Measurements from ENCODE around the gene MEF2C. TPM values are rescaled to one million over a fixed set of nuclear protein-coding genes. Genes with fewer than 3 reads are reported as not detected.

Gene MEF2C
- total RNA-seq, 1 experiment from 2014 or later, result 13.0 TPM

- Histone ChIP-seq H2AFZ (ENCODE audit: low read depth, low read length, poor library complexity, severe bottlenecking) (no peak overlapping the region), H4K20me1 (ENCODE audit: insufficient read depth) (no peaks in the 10 kb centered on the region), H3K9me2 (ENCODE audit: insufficient read depth) (no peaks in the 10 kb centered on the region), H3K9ac (ENCODE audit: low read length) (no peak overlapping the region), H3K9me3 (ENCODE audit: control insufficient read depth in 1 of 2, insufficient read depth in 1 of 2, low read depth in 1 of 2, low read length in 2 of 2) (no peaks in the 10 kb centered on the region), H3K4me1 (ENCODE audit: control insufficient read depth in 1 of 2, insufficient read depth in 2 of 2, low read length in 2 of 2) (no peaks in the 10 kb centered on the region), H3K4me2 (ENCODE audit: low read length) (no peak overlapping the region), H3K36me3 (ENCODE audit: control insufficient read depth in 1 of 2, insufficient read depth in 2 of 2, low read length in 2 of 2) (no peaks in the 10 kb centered on the region), H3K79me2 (ENCODE audit: insufficient read depth, low read length) (no peaks in the 10 kb centered on the region), H3K4me3 (replicated peaks in 1 of 2; ENCODE audit: low read depth in 1 of 2, low read length in 2 of 2) (no peak overlapping the region), H3K27ac (ENCODE audit: low read depth, low read length) (no peak overlapping the region), H3K27me3 (ENCODE audit: insufficient read depth, low read length) (no peaks in the 10 kb centered on the region)
- DNase-seq (ENCODE audit: low read depth, low spot score) (no peak), ATAC-seq (no peak)
- CTCF ChIA-PET, result no interaction called here
- POLR2A ChIA-PET, result no interaction called here
- RAD21 ChIA-PET (ENCODE audit: low non-redundant PET in 1 of 2, low total read pairs in 2 of 2, uncharacterized antibody in 2 of 2, unreplicated experiment in 2 of 2), result no interaction called here
- TF ChIP-seq SRF (IDR thresholded peaks at IDR 0.05; ENCODE audit: low read depth) (no peak), CEBPB (IDR thresholded peaks at IDR 0.05; ENCODE audit: low read depth) (no peak), MAX (IDR thresholded peaks at IDR 0.05) (no peak), RAD21 (IDR thresholded peaks at IDR 0.05; ENCODE audit: low read depth) (no peak), EZH2phosphoT487 (IDR thresholded peaks at IDR 0.05; ENCODE audit: borderline replicate concordance) (no peak), ZNF274 (IDR thresholded peaks at IDR 0.05; ENCODE audit: low read depth, low read length) (no peak), YY1 (IDR thresholded peaks at IDR 0.05; ENCODE audit: extremely low read depth, insufficient replicate concordance, low read depth, low read length) (no peak), FOSL1 (IDR thresholded peaks at IDR 0.05; ENCODE audit: low read depth) (no peak), JUND (IDR thresholded peaks at IDR 0.05) (no peak), SIN3A (IDR thresholded peaks at IDR 0.05; ENCODE audit: low read depth) (no peak), CBX3 (IDR thresholded peaks at IDR 0.05; ENCODE audit: low read depth) (no peak), EGR1 (IDR thresholded peaks at IDR 0.05; ENCODE audit: low read depth) (no peak), ELF1 (IDR thresholded peaks at IDR 0.05; ENCODE audit: borderline replicate concordance, low read depth) (no peak), TCF7L2 (IDR thresholded peaks at IDR 0.05; ENCODE audit: borderline replicate concordance, extremely low read depth, insufficient read depth, insufficient read length) (no peak)
- TF ChIP-seq, protein P1, sequence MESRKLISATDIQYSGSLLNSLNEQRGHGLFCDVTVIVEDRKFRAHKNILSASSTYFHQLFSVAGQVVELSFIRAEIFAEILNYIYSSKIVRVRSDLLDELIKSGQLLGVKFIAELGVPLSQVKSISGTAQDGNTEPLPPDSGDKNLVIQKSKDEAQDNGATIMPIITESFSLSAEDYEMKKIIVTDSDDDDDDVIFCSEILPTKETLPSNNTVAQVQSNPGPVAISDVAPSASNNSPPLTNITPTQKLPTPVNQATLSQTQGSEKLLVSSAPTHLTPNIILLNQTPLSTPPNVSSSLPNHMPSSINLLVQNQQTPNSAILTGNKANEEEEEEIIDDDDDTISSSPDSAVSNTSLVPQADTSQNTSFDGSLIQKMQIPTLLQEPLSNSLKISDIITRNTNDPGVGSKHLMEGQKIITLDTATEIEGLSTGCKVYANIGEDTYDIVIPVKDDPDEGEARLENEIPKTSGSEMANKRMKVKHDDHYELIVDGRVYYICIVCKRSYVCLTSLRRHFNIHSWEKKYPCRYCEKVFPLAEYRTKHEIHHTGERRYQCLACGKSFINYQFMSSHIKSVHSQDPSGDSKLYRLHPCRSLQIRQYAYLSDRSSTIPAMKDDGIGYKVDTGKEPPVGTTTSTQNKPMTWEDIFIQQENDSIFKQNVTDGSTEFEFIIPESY (IDR thresholded peaks at IDR 0.05; ENCODE audit: extremely low read depth, insufficient replicate concordance, low read length), result no peak
- TF ChIP-seq, protein P2, sequence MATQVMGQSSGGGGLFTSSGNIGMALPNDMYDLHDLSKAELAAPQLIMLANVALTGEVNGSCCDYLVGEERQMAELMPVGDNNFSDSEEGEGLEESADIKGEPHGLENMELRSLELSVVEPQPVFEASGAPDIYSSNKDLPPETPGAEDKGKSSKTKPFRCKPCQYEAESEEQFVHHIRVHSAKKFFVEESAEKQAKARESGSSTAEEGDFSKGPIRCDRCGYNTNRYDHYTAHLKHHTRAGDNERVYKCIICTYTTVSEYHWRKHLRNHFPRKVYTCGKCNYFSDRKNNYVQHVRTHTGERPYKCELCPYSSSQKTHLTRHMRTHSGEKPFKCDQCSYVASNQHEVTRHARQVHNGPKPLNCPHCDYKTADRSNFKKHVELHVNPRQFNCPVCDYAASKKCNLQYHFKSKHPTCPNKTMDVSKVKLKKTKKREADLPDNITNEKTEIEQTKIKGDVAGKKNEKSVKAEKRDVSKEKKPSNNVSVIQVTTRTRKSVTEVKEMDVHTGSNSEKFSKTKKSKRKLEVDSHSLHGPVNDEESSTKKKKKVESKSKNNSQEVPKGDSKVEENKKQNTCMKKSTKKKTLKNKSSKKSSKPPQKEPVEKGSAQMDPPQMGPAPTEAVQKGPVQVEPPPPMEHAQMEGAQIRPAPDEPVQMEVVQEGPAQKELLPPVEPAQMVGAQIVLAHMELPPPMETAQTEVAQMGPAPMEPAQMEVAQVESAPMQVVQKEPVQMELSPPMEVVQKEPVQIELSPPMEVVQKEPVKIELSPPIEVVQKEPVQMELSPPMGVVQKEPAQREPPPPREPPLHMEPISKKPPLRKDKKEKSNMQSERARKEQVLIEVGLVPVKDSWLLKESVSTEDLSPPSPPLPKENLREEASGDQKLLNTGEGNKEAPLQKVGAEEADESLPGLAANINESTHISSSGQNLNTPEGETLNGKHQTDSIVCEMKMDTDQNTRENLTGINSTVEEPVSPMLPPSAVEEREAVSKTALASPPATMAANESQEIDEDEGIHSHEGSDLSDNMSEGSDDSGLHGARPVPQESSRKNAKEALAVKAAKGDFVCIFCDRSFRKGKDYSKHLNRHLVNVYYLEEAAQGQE (IDR thresholded peaks at IDR 0.05; ENCODE audit: low read depth), result no peak
- no TSS peak for BruUV-seq (replicated peaks)
- intact Hi-C loops (cut with micrococcal nuclease), result no loop called here
Observed at GRCh38 chr5:88839238-88839637, 43.7 kb downstream of the MEF2C start.
